Daoy (cell line): ENCODE results near the gene TPGS2. TPM values are rescaled to one million over a fixed set of nuclear protein-coding genes. Genes with fewer than 3 reads are reported as not detected.
"Not testable (repeated sequence)": the region's sequence is repeated elsewhere in the genome, so short reads cannot be mapped to it uniquely, and the experiment has no call there.

Experiments
- DNase-seq: peaks from one replicate; pipeline ENCODE4 v3.0.0-alpha.2; 2015; ENCODE audit warnings: low read depth
- total RNA-seq: library from RNA; depleted of rRNA; stranded (reverse); fragments of >200 nt; shearing (Covaris generic); gene quantifications from 2 replicates; pipeline ENCODE4 v1.2.3, GENCODE V29; 2014

The TPGS2 gene
- total RNA-seq, 1 experiment from 2014 or later, result 125 TPM

GRCh38 chr18:36776650-36777049 lies 52.2 kb downstream of the TPGS2 start:
- DNase-seq, result no peak

- no peak for DNase-seq
These were observed 53.4 kb downstream of the TPGS2 start for GRCh38 chr18:36775396-36775795.

GRCh38 chr18:36772241-36772723 lies 56.5 kb downstream of the TPGS2 start:
- no peak for DNase-seq

GRCh38 chr18:36771245-36771644 lies 57.6 kb downstream of the TPGS2 start:
- no peak for DNase-seq

- DNase-seq, result no peak
These were observed 58.4 kb downstream of the TPGS2 start for GRCh38 chr18:36770315-36770946.

- no peak for DNase-seq
These were observed 59.0 kb downstream of the TPGS2 start for GRCh38 chr18:36769611-36770314.

- no peak for DNase-seq
These were observed 59.6 kb downstream of the TPGS2 start for GRCh38 chr18:36769172-36769571.

- no peak for DNase-seq
These were observed 62.0 kb downstream of the TPGS2 start for GRCh38 chr18:36766836-36767235.

- not testable (repeated sequence) for DNase-seq
These were observed 65.8 kb downstream of the TPGS2 start for GRCh38 chr18:36762965-36763364.

GRCh38 chr18:36762074-36762473 lies 66.7 kb downstream of the TPGS2 start:
- DNase-seq, result no peak

- no peak for DNase-seq
These were observed 67.6 kb downstream of the TPGS2 start for GRCh38 chr18:36761186-36761698.

- no peak for DNase-seq
These were observed 68.2 kb downstream of the TPGS2 start for GRCh38 chr18:36760598-36760997.

GRCh38 chr18:36759167-36759776 lies 69.5 kb downstream of the TPGS2 start:
- no peak for DNase-seq

- no peak for DNase-seq
These were observed 70.2 kb downstream of the TPGS2 start for GRCh38 chr18:36758623-36759022.

GRCh38 chr18:36757991-36758390 lies 70.8 kb downstream of the TPGS2 start:
- DNase-seq, result no peak

GRCh38 chr18:36757081-36757480 lies 71.7 kb downstream of the TPGS2 start:
- peak; percentile 31 for DNase-seq

- no peak for DNase-seq
These were observed 72.6 kb downstream of the TPGS2 start for GRCh38 chr18:36756242-36756641.

- no peak for DNase-seq
These were observed 75.6 kb downstream of the TPGS2 start for GRCh38 chr18:36752929-36753865.

- no peak for DNase-seq
These were observed 83.4 kb downstream of the TPGS2 start for GRCh38 chr18:36745219-36745975.

- no peak for DNase-seq
These were observed 84.4 kb downstream of the TPGS2 start for GRCh38 chr18:36744261-36744876.
